Spinal cord (tissue), 10 donors: Measurements from ENCODE around the gene ERCC6L2. TPM values are rescaled to one million over a fixed set of nuclear protein-coding genes. Genes with fewer than 3 reads are reported as not detected.
A peak's percentile ranks its signal among the peaks of the same experiment; 100 is the strongest.

Experiments used
- DNase-seq, 6 donors: peaks; one replicate each; pipeline versions ENCODE4 v3.0.0 to v3.0.0-alpha.2; 2013 to 2015; ENCODE audit warnings: low spot score in 6 of 6, low read depth in 4 of 6
- H3K27ac ChIP-seq: one replicate; pipeline ENCODE4 v1.5.1; 2013; ENCODE audit warnings: low read depth, low read length, control low read depth
- H3K27me3 ChIP-seq: one replicate; pipeline ENCODE4 v1.6.1; 2013; ENCODE audit warnings: low read length; ENCODE audit not compliant: control insufficient read depth, insufficient read depth
- H3K36me3 ChIP-seq: one replicate; pipeline ENCODE4 v1.6.1; 2013; ENCODE audit warnings: low read length; ENCODE audit not compliant: control insufficient read depth, insufficient read depth
- H3K4me1 ChIP-seq: one replicate; pipeline ENCODE4 v1.6.1; 2013; ENCODE audit warnings: low read length; ENCODE audit not compliant: control insufficient read depth, insufficient read depth
- H3K4me3 ChIP-seq: one replicate; pipeline ENCODE4 v1.5.1; 2013; ENCODE audit warnings: low read depth, low read length, control low read depth
- H3K9me3 ChIP-seq: one replicate; pipeline ENCODE4 v1.6.1; 2013; ENCODE audit warnings: low read length; ENCODE audit not compliant: control insufficient read depth, insufficient read depth
- WGBS: methylation state at CpG from one replicate; pipeline ENCODE4 v1.1.5; 2013; ENCODE audit warnings: missing lambda C conversion rate; ENCODE audit not compliant: insufficient coverage; 5-methylcytosine and 5-hydroxymethylcytosine counted together
- polyA plus RNA-seq, 2 donors: library from polyadenylated mRNA; unstranded; fragments of 120-200 nt; gene quantifications; one replicate each; pipeline ENCODE4 v1.2.1, GENCODE V29; 2013; ENCODE audit not compliant: insufficient read length in 2 of 2
- total RNA-seq, 2 donors: library from RNA; depleted of rRNA in 1 of 2; stranded (reverse); fragments of 120-200 nt in 1 of 2; fragments of >200 nt in 1 of 2; gene quantifications; one replicate each; pipeline versions ENCODE4 v1.2.3 to v1.2.4, GENCODE V29; 2013 to 2014
- donor health status: healthy.

The ERCC6L2 gene
- total and polyA plus RNA-seq, 4 donors: 19.6 to 137 (median 82.3) TPM

- Histone ChIP-seq H3K27me3 (no peaks in the 10 kb centered on the region), H3K4me1 (no peaks in the 10 kb centered on the region), H3K4me3 (no peak overlapping the region), H3K27ac (no peak overlapping the region), H3K36me3 (no peaks in the 10 kb centered on the region), H3K9me3 (no peaks in the 10 kb centered on the region)
- no CpG with 5 or more reads among the region's 2 CpGs for WGBS
- no peak for DNase-seq
Observed at GRCh38 chr9:95840074-95840473, 35.4 kb upstream of the ERCC6L2 start.

- Histone ChIP-seq H3K9me3 (no peaks in the 10 kb centered on the region), H3K36me3 (no peaks in the 10 kb centered on the region), H3K27ac (no peak overlapping the region), H3K4me3 (no peak overlapping the region), H3K4me1 (no peaks in the 10 kb centered on the region), H3K27me3 (no peaks in the 10 kb centered on the region)
- DNase-seq: no peak
- WGBS: 90% methylated on average over 3 of the region's 3 CpGs
Observed at GRCh38 chr9:95841377-95841776, 34.1 kb upstream of the ERCC6L2 start.

GRCh38 chr9:95845751-95846150 lies 29.7 kb upstream of the ERCC6L2 start:
- H3K27me3 ChIP-seq: no peaks in the 10 kb centered on the region
- no peak for DNase-seq
- no peak overlapping the region for H3K27ac ChIP-seq
- H3K9me3 ChIP-seq: no peaks in the 10 kb centered on the region
- no peak overlapping the region for H3K4me3 ChIP-seq
- no peaks in the 10 kb centered on the region for H3K4me1 ChIP-seq
- H3K36me3 ChIP-seq: peaks cover 6% of the 10 kb centered on the region
- WGBS: 57% methylated on average over 1 of the region's 1 CpG

GRCh38 chr9:95848764-95849163 lies 26.7 kb upstream of the ERCC6L2 start:
- Histone ChIP-seq H3K4me1 (no peaks in the 10 kb centered on the region), H3K27me3 (no peaks in the 10 kb centered on the region), H3K4me3 (no peak overlapping the region), H3K9me3 (no peaks in the 10 kb centered on the region), H3K27ac (no peak overlapping the region), H3K36me3 (peaks cover 6% of the 10 kb centered on the region)
- no peak for DNase-seq

GRCh38 chr9:95852059-95853032 lies 23.1 kb upstream of the ERCC6L2 start:
- peak overlapping the region; percentile 70 for H3K27ac ChIP-seq
- no peak overlapping the region for H3K4me3 ChIP-seq
- peak in 1 of 6 donors; percentile 8 for DNase-seq

GRCh38 chr9:95854386-95855020 lies 21.0 kb upstream of the ERCC6L2 start:
- no CpG with 5 or more reads among the region's 1 CpG for WGBS
- H3K36me3 ChIP-seq: no peaks in the 10 kb centered on the region
- H3K4me3 ChIP-seq: no peak overlapping the region
- H3K27ac ChIP-seq: no peak overlapping the region
- H3K9me3 ChIP-seq: no peaks in the 10 kb centered on the region
- no peaks in the 10 kb centered on the region for H3K27me3 ChIP-seq
- no peak for DNase-seq
- H3K4me1 ChIP-seq: no peaks in the 10 kb centered on the region

More at GRCh38 chr9:95852059-95853032, 23.1 kb upstream of the ERCC6L2 start:
- H3K36me3 ChIP-seq: peaks cover 6% of the 10 kb centered on the region
- WGBS: 56% methylated on average over 2 of the region's 7 CpGs
- H3K9me3 ChIP-seq: no peaks in the 10 kb centered on the region
- no peaks in the 10 kb centered on the region for H3K4me1 ChIP-seq
- H3K27me3 ChIP-seq: no peaks in the 10 kb centered on the region

GRCh38 chr9:95855961-95856360 lies 19.5 kb upstream of the ERCC6L2 start:
- Histone ChIP-seq H3K27ac (no peak overlapping the region), H3K4me3 (no peak overlapping the region), H3K9me3 (no peaks in the 10 kb centered on the region), H3K36me3 (no peaks in the 10 kb centered on the region), H3K27me3 (no peaks in the 10 kb centered on the region), H3K4me1 (no peaks in the 10 kb centered on the region)
- DNase-seq: no peak

GRCh38 chr9:95857124-95857523 lies 18.4 kb upstream of the ERCC6L2 start:
- 15% methylated on average over 1 of the region's 2 CpGs for WGBS
- Histone ChIP-seq H3K36me3 (no peaks in the 10 kb centered on the region), H3K4me1 (no peaks in the 10 kb centered on the region), H3K4me3 (no peak overlapping the region), H3K9me3 (peaks cover 1% of the 10 kb centered on the region), H3K27ac (no peak overlapping the region), H3K27me3 (no peaks in the 10 kb centered on the region)
- DNase-seq: peak in 1 of 6 donors; percentile 76

- H3K9me3 ChIP-seq: peaks cover 7% of the 10 kb centered on the region
- no peak overlapping the region for H3K27ac ChIP-seq
- H3K27me3 ChIP-seq: no peaks in the 10 kb centered on the region
- H3K4me1 ChIP-seq: no peaks in the 10 kb centered on the region
- H3K36me3 ChIP-seq: no peaks in the 10 kb centered on the region
- no peak overlapping the region for H3K4me3 ChIP-seq
- DNase-seq: no peak
Observed at GRCh38 chr9:95857896-95858295, 17.6 kb upstream of the ERCC6L2 start.

- Histone ChIP-seq H3K27me3 (no peaks in the 10 kb centered on the region), H3K9me3 (peaks cover 7% of the 10 kb centered on the region), H3K4me3 (no peak overlapping the region), H3K4me1 (no peaks in the 10 kb centered on the region), H3K27ac (no peak overlapping the region), H3K36me3 (no peaks in the 10 kb centered on the region)
- DNase-seq: no peak
Observed at GRCh38 chr9:95862343-95862742, 13.1 kb upstream of the ERCC6L2 start.
